Endothelial cell of hepatic sinusoid (primary cell): Measurements from ENCODE around the gene FAM222A.

Experiments used
- in situ Hi-C: cut with HindIII; loops from 2 replicates; pipeline ENCODE4 v1.10.0; 2017; ENCODE audit warnings: low sequenced_read_pairs

Gene FAM222A

GRCh38 chr12:109724321-109724892 lies 10.8 kb downstream of the FAM222A start:
- in situ Hi-C loops, result no loop called here

GRCh38 chr12:109725321-109726105 lies 11.9 kb downstream of the FAM222A start:
- in situ Hi-C loops, result no loop called here

- in situ Hi-C loops, result no loop called here
Observed at GRCh38 chr12:109726106-109726497, 12.5 kb downstream of the FAM222A start.

GRCh38 chr12:109726511-109727038 lies 12.9 kb downstream of the FAM222A start:
- in situ Hi-C loops, result no loop called here

- in situ Hi-C loops, result no loop called here
Observed at GRCh38 chr12:109727039-109727723, 13.6 kb downstream of the FAM222A start.

- in situ Hi-C loops, result no loop called here
Observed at GRCh38 chr12:109727746-109728726, 14.4 kb downstream of the FAM222A start.

- in situ Hi-C loops, result no loop called here
Observed at GRCh38 chr12:109728921-109729320, 15.3 kb downstream of the FAM222A start.

GRCh38 chr12:109729371-109729781 lies 15.8 kb downstream of the FAM222A start:
- in situ Hi-C loops, result no loop called here

- in situ Hi-C loops, result no loop called here
Observed at GRCh38 chr12:109729801-109730200, 16.2 kb downstream of the FAM222A start.

- in situ Hi-C loops, result no loop called here
Observed at GRCh38 chr12:109730306-109731145, 16.9 kb downstream of the FAM222A start.

GRCh38 chr12:109731231-109731731 lies 17.7 kb downstream of the FAM222A start:
- in situ Hi-C loops, result no loop called here

GRCh38 chr12:109731806-109732205 lies 18.2 kb downstream of the FAM222A start:
- in situ Hi-C loops, result no loop called here

- in situ Hi-C loops, result no loop called here
Observed at GRCh38 chr12:109732321-109733305, 19.0 kb downstream of the FAM222A start.

- in situ Hi-C loops, result no loop called here
Observed at GRCh38 chr12:109734219-109735000, 20.8 kb downstream of the FAM222A start.

GRCh38 chr12:109735051-109735521 lies 21.5 kb downstream of the FAM222A start:
- in situ Hi-C loops, result no loop called here

- in situ Hi-C loops, result no loop called here
Observed at GRCh38 chr12:109735825-109736551, 22.4 kb downstream of the FAM222A start.
